ENCODE results near the gene FGF7.

DNA sequence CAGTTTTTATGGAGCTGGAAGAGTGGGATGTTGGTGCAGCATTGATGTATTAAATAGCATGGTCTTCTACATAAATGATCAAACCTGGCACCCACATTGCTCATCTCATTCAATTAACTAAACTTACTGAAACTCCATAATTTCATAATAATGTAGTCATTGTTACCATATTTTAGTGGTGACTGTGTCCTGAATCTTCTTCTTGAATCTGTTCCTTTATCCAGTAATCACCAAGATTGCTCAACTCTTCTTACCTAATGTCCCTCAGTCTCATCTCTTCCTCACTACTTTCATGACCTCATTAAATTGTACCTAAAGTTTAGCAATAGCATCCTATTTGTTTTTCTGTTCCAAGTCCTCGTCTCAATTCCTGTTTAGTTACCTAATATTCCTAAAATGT lies 69.8 kb downstream of the FGF7 start:
- TF ChIP-seq POLR2A (IDR thresholded peaks at IDR 0.05), result no peak
- TF ChIP-seq, protein P1, sequence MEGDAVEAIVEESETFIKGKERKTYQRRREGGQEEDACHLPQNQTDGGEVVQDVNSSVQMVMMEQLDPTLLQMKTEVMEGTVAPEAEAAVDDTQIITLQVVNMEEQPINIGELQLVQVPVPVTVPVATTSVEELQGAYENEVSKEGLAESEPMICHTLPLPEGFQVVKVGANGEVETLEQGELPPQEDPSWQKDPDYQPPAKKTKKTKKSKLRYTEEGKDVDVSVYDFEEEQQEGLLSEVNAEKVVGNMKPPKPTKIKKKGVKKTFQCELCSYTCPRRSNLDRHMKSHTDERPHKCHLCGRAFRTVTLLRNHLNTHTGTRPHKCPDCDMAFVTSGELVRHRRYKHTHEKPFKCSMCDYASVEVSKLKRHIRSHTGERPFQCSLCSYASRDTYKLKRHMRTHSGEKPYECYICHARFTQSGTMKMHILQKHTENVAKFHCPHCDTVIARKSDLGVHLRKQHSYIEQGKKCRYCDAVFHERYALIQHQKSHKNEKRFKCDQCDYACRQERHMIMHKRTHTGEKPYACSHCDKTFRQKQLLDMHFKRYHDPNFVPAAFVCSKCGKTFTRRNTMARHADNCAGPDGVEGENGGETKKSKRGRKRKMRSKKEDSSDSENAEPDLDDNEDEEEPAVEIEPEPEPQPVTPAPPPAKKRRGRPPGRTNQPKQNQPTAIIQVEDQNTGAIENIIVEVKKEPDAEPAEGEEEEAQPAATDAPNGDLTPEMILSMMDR (IDR thresholded peaks at IDR 0.05), result no peak
- TF ChIP-seq EP300 (IDR thresholded peaks at IDR 0.05), result peak in 1 of 2 donors; percentile 76
